Measurements from ENCODE around the gene DHCR7.

Gene DHCR7, protein sequence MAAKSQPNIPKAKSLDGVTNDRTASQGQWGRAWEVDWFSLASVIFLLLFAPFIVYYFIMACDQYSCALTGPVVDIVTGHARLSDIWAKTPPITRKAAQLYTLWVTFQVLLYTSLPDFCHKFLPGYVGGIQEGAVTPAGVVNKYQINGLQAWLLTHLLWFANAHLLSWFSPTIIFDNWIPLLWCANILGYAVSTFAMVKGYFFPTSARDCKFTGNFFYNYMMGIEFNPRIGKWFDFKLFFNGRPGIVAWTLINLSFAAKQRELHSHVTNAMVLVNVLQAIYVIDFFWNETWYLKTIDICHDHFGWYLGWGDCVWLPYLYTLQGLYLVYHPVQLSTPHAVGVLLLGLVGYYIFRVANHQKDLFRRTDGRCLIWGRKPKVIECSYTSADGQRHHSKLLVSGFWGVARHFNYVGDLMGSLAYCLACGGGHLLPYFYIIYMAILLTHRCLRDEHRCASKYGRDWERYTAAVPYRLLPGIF

DNA sequence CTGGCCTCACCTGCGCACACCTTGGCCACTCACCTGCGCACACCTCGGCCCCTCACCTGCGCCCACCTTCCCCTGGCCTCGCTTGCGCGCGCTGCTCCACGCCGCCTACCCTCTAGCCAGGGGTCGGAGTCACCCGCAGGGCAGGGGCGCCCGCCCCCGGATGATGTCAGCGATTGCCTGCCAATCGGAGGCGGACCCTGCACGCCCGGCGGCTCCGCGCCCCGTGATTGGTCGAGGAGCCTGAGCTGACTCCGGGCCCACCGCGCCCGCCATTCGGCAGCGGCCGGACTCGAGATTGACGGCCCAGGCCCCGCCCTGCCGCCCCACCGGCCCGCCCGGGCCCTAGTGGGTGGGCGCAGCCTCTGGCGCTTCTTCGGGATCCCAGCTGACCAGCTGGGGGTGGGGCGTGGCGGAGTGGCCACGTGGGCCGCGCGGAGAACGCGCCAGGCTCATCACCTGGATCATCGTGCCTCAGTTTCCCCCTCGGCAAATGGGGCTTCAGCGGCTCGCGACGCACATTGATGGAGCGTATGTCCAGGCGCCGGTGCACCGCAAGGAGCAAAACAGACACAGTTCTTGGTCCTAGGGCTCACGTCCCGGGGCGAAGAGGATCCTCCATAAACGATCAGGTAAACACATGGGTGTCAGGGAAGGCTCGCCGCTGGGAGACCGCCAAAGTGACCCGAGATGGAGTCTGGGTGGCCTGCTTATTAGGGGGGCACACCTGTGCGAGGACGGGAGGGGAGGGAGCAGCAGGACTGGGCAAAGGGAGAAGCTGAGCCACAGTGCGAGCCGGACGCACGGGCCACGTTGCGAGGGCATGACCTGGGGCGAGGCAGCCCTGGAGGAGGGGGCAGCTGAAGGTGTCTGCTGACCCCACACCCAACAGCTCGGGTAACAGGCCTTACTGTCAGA is at the start of gene DHCR7:
TSS of gene DHCR7 (minus strand) at position 137 of the 915 bp plus-strand sequence. CDS start 3,441 bp downstream, outside the sequence.
- peak; percentile 79 to 91 for DNase-seq

DNA sequence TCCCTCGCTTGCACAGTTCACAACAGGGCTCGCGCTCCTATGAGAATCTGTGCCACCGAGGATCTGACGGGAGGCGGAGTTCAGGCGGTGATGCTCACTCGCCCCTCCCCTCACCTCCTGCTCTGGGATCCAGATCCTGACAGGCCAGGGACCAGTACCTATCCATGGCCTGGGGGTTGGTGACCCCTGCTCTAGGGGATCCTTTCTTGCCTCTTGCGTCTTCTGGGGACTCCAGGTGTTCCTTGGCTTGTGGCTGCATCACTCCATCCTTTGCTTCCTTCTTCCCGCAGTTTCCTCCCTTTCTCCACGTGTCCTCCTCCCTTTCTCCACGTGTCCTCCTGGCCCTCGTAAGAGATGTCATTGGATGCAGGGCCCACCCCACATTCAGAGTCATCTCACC is 48.2 kb upstream of the DHCR7 start:
- no peak for DNase-seq

DNA sequence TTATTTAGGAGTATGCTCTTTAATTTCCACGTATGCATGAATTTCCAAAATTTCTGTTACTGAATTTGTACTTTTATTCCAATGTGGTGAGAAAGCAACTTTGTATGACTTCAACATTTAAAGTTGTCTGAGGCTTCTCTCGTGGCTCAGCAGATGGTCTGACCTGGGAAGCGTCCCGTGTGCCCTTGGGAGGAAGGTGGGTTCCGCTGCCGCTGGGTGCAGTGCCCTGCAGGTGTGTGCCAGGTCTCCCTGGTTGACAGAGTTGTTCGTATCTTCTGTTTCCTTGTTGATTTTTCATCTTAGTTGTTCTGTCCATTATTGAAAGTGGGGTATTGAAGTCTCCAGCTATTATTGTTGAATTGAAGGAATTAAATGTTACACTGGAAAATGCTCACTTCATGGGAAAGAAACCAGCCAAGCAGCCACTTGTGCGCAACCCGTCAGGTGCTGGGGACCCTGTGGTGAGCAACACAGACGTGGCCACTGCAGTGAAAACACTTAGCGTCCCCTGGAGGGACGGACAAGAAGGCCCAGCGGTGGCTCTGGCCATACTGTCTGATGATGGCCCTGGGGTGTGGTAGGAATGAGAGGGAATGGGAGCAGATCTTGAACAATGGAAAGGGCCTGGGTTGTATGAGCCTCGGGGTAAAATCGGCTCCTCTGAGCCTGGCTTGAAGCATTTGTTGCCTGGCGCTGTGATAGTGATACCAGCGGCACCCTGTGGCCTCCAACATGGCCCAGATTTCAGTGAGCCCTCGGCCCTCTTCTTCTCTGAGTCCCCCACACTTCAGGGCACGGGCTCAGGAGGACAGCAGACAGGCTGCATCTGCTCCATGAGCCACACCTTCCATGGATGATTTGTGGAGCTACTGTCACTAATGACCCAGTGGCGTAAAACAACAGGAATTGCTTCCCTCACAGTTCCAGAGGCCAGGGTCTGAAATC is 47.4 kb upstream of the DHCR7 start:
- DNase-seq: no peak

DNA sequence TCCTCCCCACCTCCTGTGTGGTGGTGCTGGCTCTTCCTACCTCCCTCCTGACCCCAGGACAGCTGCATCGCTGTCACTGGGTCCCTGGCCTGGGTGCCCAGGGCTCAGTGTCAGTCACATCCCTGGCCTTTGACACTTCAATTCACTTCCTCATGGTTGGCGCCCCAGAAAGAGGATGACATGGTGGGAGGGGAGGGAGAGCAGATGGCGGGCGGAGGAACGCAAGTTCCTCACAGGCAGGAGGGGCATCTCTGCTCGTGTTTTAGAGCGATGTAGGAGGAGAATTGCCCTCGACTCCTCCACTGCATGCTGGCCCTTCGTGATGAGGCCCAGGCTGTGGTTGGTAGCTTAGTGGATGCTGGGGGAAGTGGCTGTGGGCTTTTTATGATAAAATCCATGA is 43.7 kb upstream of the DHCR7 start:
- DNase-seq: no peak

DNA sequence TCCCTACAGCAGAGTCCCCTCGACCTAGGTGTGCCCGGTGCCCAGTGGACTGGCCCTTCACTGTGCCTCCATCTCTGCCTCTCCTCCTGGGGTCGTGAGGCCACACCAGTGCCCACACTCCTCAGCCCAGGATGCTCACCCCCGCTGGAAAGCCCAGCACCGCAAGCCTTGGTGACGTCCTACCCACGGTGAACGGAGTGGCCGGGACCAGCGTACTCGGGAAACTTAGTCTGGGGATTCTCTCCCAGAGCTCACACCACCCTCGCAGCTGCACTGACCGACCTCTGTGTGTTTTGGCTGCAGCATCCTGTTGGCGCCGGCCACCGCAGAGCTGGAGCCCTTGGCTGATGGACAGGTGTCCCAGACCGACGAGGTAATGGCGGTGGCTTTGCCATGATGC is 43.3 kb upstream of the DHCR7 start:
- no peak for DNase-seq

DNA sequence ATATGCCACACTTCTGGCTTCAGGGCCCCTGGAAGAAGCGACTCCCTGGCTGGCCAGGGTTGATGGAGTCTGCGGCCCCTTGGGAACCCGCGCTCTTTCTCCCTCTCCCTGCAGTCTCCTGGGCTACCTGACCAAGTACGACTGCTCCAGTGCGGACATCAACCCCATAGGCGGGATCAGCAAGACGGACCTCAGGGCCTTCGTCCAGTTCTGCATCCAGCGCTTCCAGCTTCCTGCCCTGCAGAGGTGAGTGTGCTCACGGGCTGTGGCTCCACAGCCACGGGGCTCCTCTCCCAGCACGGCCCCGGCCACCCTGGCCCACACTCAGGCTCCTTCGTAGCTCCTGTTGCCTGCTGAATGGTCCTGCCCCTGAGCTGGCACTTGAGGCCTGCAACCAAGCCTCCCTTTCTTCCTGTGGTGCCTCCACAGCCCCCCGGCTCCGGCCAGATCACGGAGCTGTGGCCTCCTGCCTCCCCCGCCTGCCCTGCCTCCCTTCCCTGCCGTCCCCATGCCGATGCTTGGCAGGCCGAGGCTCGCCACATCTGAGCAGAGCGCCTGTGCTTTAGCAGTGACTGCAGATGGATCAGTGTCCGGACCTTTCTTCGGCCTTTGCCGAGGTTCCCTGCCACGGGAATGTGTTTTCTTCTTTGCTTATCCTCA is 42.7 kb upstream of the DHCR7 start:
- no peak for DNase-seq

DNA sequence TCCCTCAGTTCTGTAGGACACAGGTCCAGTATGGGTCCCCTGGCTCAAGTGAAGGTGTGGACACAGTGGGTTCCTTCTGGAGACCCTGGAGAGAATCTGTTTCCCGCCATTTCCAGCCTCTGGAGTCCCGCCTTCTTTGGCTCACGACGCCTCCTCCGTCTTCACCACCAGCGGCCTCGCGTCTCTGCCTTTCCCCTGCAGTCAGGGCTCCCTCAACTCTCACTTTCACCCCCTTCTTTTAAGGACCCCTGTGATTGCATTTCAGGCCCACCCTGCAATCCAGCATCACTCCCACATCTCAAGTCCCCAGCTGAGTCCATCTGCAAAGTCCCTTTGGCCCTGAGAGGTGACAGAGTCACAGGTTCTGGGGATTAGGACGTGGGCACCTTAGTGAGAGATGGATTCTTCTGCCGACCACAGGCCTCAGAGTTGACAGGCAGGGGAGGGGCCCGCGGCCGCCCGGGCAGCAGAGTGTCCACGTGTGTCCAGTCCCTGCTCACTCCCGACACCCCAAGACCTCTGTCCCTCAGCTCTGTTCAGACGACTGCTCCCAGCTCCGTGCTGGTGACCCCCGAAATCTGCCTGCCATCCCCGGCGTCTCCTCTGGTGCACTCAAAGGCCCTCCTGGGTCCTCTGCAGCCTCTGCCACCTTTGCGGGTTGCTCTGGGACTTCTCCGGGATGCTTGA is 42.0 kb upstream of the DHCR7 start:
- no peak for DNase-seq

DNA sequence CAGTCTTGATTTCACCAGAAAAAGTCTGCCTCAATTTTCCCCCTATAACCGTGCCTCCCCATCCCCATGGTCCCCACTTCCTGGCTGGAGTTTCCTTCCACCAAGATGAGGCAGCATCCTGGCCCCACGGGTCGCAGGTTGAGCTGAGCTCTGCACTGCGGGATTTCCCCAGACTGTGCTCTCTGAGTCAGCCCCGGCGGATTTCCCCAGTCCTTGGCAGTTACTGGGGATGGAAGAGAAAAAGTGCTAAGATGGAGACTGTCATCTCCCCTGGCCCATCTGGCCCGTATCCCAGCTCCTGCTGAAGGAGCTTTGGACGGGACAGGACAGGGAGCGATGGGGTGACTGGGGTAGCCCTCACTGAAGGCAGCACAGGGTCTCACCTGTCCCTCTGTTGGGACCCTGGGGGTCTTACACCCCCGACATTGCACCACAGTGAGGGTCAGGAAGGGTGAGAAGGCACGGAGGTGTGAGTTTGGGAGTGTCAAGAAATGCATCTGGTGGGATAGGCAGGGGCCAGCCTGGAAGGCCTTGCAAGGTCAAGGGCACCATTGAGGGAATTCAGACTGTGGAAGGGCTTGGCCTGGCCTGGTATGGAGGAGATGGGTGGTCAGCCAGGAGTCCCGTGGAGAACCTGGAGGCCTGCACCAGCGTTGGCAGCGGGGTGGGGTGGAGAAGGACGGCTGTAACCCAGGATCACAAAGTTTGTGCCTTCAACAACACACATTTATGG is 41.3 kb upstream of the DHCR7 start:
- no peak for DNase-seq

DNA sequence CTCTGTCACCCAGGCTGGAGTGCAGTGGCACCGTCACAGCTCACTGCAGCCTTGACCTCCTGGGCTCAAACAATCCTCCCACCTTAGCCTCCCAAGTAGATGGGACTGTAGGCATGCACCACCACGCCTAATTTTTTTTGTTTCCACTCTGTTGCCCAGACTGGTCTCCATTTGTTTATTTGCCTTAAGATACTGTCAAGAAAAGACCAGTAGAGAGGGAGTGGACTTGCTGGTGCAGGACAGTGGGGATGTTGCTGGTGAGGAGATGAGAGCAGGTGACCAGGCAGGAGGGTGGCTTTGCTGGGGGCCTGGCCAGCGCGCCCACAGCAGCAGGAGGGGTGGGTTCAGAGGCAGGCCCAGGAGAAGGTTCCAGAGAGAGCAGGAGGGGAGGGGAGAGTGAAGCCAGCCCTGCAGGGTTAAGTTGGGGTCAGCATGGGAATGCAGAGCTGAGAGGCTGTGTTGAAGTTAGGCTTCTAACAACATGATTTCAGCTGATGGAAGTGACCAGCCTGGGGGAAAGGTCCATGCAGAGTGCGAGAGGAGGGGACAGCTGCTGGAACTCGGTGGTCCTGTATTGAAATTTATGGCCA is 40.6 kb upstream of the DHCR7 start:
- DNase-seq: no peak

DNA sequence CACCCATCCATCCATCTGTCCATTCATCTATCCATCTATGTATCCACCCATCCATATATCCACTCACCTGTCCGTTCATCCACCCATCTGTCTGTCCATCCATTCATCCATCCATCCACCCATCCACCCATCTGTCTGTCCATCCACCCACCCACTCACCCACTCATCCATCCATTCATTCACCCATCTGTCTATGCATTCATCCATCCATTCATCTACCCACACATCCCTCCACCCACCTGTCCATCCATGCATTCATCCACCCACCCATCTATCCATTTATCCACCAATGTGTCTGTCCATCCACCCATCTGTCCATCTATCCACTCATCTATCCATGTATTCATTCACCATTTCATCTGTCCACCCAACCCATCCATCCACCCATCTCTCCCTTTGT is 38.1 kb upstream of the DHCR7 start:
- DNase-seq: no peak

DNA sequence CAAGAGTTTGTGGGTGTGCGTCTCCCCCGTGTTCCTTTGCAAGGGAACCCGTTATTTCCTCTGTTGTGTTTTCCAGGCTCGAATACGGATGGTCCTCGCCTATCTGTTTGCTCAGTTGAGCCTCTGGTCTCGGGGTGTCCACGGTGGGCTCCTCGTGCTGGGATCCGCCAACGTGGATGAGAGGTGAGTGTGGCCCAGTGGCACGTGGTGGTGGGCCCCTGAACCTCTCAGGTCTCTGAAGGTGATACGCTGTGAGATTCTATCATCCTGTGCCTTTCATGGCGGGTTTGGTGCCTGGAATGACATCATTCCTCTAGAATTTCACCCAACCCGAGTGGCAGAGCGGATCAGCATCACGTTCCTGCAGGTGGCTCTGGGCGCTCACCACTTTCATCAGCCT is 37.3 kb upstream of the DHCR7 start:
- DNase-seq: no peak

DNA sequence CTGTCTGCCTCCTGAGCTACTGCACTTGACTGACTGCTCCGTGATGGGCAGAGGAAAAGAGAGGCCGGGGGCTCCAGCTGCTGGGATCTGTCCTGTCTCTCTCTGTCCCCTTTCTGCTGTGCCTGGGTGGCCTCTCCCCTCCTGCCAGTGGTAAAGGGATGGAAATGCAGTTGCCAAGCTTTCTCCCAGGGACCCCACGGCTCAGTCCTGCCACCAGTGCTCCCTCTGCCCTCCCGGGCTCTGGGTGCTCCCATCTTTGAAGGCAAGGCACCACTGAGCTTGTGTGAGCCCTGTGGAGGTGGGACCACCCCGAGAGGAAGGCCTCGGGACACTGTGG is 36.8 kb upstream of the DHCR7 start:
- no peak for DNase-seq

DNA sequence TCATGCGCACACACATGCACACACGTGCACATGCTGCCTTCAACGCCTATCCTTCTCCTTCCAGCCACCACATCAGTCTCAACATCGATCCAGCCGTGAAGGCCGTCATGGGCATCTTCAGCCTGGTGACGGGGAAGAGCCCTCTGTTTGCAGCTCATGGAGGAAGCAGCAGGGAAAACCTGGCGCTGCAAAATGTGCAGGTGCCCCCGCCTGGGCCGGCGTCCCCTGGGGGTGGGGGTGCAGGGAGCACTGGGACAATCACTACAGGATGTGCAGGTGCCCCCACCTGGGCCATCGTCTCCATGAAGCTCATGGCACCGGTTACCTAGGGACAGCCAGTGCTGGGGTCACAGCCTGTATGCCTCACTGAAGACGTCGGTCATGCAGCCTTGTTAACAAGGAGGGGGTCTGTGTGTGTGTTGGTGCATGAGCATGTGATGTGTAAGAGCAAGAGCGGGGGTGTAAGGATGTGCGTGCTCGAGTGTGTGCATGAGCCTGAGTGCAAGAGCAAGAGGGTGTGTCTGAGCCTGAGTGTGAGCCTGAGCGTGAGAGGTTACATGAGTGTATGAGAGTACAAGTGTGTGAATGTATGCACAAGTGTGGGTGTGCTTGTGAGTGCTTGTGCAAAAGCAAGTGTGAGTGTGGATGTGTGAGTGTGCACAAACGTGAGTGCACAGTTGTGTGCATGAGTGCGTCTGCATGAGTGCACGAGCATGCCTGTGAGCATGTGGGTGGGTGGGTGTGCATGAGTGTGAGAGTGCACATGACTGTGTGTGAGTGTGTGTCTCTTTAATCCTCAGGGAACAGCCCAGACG is 36.3 kb upstream of the DHCR7 start:
- no peak for DNase-seq

DNA sequence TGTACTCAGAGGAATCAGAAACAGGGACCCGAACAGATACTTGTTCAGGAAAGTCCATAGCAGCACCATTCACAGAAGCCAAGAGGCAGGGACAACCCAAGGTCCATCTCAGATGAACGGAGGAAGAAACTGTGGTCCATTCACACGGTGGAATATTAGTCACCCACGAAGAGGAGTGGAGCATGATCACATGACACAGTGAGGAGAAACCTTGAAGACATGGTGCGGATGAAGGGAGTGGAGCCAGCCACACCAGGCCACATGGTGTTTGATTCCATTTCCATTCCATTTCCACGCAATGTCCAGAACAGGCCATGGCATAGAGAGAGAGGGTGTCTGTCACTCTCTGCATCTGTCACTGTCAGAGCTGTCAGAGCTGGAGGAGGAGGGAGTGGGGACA is 35.5 kb upstream of the DHCR7 start:
- no peak for DNase-seq

DNA sequence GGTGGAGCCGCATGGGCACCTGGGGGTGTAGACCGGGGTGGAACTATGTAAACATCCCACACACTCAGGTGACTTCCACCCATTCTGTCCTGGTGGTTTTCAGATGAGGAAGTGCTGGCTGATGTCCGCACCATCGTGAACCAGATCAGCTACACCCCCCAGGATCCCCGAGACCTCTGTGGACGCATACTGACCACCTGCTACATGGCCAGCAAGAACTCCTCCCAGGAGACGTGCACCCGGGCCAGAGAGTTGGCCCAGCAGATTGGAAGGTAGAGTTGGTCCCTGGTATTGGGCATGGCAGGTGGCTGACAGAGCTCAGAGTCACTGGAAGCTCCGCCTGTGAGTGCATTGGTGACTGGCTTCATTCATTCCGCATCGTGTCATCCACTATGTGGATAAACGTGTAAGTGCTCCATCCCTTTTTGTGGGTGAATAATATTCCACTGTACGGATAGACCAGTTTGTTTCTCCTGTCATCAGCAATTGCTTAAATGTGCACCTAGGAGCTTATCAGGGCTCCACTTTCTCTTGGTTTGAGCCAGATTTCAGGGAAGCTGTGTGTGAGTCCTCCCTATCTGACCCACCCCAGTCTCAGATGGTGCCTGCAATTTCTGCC is 34.7 kb upstream of the DHCR7 start:
- DNase-seq: no peak

DNA sequence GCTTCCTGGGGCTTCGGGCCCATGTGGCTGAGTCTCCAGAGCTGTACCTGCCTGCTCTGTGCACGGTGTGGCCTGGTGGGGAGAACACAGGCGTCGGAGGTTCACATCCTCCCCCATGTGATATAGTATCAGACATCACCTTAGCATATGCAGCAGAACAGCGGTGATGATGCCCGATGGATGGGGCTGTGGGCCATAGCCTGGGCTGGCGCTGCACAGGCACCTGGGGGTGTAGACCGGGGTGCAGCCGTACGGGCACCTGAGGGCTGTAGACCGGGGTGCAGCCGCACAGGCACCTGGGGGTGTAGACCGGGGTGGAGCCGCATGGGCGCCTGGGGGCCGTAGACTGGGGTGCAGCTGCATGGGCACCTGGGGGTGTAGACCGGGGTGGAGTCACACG is 34.0 kb upstream of the DHCR7 start:
- no peak for DNase-seq

DNA sequence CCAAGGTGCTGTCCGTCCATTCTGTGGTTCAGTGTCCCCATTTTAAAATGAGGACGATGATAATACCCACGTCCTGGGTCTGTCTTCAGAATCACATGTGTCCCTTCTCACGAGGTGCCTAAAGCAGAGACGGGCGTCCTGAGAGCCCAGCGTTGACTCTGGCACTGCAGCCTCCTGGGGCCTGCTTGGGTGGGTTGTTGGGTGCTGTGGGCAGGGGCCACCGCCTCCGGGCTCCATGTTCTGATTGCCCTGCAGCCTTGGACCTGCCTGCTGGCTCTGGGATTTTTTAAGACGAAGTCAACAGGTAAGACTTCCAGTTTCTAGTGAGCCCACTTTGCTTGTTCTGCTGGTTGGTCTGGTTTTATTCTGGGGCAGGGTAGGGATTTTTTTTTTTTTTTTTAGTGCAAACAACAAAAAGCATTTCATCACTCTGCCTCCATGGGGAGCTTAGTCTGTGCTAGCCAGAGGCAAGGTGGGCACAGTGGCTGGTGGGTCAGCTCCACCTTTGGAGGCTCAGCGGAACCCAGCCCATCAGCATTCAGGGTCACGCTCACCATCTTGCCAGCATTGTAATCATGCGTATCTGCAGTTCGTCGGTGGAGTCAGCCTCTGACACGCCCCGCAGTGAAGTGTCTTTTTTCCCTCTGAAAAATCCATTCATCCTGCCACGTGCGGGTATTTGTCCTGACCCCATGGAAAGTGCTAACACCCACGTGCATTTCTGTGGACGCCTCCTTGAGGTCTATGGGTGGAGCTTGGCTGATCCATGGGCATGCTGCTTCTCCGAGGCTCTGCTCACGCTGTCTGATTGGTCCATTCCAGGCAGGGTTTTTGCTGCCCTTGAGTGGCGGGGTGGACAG is 33.1 kb upstream of the DHCR7 start:
- DNase-seq: no peak

DNA sequence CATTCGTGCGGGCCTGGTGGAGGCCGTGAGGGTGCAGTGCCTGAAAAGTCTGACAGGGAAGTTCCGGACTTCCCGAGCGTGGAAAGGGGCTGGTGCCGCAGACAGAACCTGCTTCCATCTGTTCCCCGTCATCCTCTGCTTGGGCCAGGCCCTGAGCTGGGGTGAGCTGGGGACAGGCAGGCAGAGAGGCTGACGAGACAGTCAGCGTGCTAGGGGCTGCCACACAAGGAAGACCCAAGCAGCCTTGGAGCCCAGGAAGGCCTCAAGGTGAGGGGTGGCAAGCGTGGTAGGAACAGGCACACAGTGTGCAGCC is 30.3 kb upstream of the DHCR7 start:
- no peak for DNase-seq
